GM18519 (cell line): ENCODE data around the gene ZBTB7C.

Experiments used
- ATAC-seq: cut with Tn5 transposase; IDR thresholded peaks from one replicate; pipeline ENCODE4 v1.9.1; 2021; ENCODE audit warnings: mild to moderate bottlenecking, moderate library complexity; ENCODE audit not compliant: unreplicated experiment, low FRiP score

Gene ZBTB7C

DNA sequence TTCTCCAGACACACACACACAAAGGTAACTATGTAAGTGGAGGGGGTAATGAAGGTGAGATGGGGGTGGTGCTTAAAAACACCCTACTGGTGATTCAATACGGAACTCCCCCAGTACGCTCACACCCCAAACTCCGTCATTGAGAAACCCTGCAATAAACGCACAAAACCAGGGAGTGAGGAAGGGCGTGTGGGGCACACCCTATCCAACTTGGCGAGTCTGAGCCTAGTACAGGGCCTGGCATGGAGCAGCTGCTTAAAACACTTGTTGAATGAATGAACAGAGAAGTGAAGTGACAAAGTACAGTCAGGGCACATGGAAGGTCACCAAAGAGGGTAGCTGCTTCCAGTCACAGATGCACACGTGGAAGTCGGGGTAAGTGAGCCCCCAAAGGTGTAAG, 331.9 kb downstream of the ZBTB7C start:
- no peak for ATAC-seq

DNA sequence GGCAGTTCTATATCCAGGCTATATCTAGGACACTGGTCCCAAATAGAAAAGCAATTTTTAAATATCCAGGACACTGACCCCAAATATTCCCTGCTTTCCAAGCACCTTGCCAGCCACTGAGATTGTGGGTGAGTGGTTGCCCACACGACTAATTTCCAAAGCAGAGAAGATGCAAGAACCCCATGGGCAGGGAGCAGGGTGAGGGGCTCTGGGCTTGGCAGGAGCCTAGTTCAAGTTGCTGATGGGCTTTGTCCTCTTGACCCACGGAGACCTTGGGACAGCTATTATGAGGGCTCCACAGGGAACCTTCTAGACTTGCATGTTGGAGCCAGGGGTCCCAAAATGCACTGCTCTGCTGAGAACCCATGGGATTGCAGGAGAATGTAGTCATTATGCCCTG, 332.7 kb downstream of the ZBTB7C start:
- no peak for ATAC-seq

DNA sequence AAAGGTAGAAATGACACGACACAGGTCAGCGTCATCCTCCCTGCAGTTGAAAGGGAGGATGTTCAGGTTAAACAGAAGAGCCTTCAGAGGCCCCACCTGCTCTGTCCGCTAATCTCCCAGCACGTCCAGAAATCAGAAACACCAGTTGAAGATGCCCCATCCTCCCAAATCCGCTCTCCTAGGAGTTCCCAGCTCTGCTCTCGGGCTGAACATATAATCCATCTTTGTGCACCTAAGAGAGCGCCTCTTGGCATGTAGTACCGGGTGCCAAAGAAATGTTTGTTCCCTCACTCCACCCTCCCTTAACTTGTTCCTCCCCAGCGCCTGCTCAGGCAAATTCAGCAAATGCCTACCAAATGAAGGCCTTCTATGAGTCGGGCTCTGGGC, 333.5 kb downstream of the ZBTB7C start:
- no peak for ATAC-seq

DNA sequence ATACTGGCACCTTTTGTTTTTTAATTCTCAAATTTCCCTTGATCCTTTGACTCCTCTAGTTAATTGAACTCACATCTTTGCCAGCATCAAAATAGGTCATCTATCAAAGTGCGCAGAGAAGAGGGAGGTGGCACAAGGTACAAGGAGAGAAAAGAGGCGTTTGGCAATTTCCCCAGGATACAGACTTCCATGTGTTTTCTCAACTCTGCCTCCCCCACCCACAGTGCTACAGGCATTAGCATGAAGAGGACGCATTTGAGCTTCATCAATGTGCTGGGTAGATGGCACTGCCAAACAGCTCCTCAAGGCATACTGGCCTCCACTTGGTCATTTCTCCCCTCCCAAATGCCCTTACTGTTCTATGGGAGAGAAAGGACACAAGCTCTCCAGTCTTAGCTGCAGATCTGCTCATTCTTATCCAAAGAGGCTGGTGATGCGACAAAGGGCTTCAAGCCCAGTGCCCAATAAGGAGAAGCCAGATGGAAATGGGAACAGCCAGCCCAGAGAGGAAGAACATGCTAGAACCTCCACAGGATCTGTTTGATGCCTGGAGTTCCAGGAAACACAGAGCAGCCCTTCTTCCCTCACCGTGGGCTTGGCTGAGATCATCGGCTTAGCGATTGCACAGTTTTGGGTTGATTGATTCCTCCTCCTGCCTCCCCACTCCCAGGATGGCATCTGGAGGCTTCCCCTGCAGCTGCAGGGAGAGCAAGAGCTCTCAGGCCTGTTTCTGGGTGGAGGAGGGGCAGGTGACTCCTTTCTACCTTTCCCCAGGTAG, 334.1 kb downstream of the ZBTB7C start:
- ATAC-seq = no peak

DNA sequence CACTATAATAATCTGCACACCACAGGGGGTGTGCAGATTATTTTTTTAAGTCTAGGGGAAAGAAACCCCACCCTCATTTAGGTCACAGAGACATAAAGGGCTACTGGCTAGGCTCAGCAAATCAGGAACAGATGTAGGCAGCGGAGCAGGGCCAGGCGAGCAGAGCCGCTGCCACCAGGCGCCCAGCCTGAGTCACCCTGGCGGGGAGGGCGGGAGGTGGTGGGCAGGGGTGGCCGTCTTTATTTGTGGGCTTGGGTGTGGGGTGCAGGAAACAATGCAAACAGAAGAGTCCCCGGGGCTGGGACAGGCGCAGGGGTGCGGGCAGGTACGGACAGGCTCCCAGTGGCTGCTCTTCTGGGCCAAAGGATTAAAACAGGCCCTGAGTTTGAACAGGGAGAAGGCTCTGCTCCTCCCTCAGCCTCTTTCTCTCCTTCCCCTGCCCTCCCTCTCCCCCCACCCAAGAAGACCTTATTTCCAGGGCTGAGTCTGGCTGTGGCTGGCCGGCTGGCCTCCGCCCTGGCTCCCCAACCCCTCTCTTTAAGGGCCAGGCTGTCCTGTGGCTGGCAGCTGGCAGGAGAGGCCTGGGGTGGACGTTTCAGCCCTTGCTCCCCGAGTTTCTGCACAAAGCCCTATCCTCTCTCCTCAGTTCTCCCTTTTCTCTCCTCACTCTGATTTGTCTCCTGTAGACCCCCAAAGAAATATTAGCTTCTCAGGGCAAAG, 335.8 kb downstream of the ZBTB7C start:
- ATAC-seq = no peak

DNA sequence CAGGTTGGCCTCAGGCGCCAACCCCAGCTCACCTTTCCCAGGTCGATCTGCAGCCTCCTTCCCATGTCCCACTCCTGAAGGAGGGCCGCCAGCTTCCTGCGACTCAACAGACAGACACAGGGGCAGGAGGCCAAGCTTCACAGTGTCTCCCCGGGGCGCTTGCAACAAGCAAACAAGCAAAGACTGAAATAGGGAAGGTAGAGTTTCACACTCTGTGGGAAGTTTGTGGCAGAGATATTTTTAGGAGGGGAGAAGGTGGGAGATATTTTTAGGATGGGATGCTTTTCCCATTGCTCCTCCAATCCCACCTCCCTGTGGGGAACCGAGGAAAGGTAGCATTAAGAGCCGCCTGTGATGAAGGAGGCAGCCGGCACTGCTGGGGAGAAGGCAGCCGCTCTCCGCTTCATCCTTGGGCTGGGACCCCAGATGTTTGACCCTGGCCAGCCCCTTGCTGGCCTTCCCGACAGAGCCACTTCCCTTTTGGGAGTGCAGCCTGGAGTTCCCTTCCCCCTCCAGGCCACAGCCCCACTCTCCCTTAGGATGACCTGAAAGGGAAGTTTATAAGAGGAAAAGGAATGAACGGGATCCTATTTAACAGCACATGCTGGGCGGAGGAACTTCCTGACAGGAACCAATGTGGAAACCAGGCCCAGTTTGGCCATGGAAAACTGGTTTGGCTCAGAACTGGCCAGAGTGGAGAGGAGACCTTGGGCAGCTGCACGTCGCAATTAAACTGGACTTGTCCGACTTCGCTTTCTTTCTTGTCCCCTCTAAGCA, 336.6 kb downstream of the ZBTB7C start:
- no peak for ATAC-seq

DNA sequence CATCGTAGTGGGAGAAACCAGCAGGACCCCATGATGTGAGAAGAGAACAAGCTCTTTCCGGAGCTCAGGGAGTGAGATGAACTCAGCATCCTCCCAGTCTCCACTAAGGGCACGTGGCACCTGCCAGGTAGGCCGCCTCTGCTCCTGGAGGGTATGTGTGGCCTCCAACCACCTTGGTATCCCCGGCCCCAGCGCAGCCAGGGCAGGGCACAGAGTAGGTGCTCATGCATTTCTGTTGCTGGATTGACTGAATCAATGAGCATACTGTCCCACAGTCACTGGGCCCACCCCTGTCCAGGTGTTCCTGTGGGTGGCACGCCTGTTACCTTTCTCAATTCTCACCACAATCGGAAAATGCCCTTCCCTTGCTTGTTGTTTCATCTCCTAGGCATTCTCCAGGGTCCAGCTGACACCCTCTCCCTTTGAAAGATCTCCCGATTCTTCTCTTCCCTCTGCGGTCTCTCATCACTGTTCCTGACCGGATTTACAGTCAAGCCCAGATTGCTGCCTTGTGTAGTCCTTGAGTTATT, 340.2 kb downstream of the ZBTB7C start:
- no peak for ATAC-seq

DNA sequence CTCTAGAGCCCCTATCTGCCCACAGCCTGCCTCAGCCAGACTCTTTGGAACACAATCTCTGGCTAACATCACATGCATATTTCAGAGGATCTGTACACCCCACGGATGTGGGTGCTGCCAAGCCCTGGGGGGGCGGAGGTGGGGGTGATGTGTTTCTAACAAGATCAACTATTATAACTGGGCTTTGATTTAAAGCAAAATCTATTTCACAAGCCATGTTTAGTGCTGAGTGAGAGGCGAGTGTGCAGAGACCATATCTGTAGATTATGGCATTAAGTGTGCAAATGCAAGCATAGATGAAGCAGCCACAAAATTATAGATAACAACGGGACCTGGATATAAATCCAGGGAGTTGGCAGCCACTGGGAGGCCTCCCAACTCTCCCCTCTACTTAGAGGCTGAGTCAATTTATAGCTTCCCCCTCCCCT, 342.9 kb downstream of the ZBTB7C start:
- no peak for ATAC-seq

DNA sequence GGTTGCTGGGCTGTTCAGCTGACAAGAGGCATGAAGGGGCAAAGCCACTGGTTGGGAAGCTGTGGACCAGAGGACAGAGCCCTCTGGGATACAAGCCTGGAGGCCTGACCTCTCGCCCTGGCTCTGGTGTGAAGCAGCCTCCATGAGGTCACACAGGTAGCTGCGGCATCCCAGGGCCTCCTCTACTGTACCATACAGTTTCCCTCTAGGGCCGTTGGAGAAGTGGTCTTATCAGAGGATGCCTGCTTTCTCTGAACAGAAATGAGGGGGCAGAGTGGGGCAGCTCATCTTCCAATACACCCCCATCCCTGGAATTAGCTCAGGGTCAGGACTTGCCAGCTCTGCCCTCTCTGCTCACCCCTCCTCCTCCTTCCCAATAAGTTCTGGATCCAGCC, 343.6 kb downstream of the ZBTB7C start:
- no peak for ATAC-seq

DNA sequence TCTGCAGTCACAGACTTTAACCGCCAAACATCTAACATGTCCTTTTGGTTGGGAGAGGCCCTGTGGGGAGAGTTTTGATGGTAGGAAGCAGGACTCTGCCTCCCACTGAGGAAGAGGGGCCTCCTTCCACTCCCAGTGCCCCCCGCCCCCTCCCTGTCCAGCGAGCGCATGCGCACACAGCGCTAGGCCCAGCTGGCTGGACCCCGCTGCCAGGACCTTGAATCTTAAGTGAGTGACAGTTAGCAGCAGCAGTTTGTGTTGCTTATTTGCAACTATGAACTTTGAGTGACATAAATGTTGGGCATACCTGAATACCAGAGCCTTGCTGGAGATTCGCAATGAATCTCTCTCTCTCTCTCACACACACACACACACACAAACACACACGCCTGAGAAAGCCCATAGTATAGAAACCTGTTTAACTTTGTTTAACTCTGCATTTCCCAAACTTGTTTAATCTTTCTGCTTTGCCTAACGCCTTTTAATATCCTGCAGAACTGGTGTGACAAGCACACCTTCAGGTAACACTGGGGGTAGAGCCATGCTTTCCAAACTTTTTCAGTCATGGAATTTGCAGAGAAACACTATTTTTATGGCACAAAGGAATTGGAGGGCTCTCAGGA, 344.1 kb downstream of the ZBTB7C start:
- no peak for ATAC-seq

DNA sequence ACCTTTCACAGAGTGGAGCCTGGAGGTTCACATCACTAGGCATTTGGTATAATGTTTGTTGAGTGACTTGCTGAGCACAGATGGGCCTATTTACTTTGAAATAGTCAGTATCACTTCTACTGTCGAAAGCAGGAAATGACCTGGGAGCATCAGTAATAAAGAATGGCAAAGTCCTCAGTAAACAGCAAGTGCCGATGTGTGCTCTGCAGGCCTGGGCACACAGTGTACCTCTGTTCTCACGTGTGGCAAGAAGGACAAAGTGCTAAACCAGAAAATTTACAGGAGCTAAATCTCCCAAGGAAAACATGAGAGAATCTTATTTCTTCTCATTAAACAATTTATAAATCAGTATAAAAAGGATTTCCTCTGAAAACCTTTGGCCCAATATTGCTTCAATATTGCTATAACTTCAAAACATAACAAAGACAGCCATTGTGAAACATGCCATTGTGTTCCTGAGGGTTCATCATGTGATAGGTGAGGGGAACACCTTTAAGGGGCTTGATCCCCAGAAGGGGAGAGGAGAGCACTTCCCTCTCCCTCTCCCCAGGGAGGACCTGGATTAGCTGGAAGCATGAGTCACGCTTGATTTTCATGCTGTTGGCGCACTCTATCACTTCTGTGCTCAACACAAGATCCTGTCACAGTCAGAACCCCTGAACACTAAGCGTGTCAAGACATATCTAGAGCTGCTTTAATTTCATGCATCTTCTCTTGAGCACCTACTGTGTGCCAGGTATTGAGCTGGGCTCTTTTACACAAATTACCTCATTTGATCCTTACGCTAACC, 347.2 kb downstream of the ZBTB7C start:
- ATAC-seq = no peak

DNA sequence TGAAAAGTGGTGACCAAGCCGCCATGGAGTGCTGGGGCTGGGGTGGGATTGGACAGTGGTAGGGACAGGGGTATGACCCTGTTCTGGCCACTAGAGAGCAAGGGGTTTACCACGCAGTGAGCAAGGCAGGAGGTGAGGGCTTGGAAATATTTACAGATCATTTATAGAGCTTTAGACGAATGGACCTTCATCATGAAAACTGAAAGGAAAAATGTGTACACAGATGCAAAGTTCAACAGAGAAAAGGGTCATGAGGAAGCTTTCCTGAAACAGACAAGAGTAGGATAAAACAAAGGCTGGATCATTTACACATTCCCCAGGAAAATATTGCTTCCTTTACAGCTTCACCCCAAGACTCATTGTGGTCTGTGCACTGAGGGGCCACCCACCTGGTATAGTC, 348.2 kb downstream of the ZBTB7C start:
- ATAC-seq = no peak

DNA sequence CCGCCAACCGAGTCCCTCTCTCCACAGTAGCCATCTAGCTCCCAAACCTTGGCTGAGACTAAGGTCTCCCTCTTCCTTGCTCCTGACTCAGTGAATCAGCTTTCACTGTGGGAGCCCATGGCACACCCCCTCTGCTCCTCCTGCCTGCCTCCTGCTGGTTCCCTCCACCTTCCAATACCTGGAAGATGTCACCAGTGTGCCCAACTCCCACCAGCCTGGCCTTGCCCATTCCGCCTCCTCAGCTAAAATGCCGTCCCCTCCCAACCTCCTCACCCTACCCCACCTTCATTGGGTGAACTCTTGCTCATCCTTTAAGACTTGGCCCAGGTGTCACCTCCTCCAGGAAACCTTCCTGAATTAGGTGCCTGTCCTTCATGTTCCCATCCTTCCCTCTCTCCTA, 348.8 kb downstream of the ZBTB7C start:
- ATAC-seq = no peak

DNA sequence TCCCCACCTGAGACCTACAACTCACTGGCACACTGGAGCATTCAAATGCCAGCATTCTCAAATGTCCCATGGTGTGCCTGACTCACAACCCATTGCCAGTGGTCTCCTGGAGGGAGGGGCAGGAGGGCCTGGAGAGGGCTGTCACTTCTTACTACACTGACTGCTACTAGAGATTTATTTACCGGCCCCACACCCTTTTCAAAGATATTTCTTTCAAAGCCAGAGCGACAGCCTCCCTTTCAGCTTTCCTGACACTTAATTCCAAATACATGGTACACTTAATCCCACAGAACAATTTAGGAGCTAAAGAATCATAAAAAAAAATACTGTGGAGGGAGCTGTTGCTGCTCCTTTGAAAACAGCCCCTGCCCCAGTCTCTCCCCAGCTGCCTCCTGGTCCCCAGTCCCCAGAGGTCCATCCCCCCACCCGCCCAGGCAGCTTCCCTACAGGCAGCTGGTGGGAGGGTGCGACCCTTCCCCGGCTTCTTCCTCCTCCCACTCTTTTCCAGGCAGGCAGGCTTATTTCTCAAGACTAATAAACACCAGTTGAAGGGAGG, 349.6 kb downstream of the ZBTB7C start:
- no peak for ATAC-seq

DNA sequence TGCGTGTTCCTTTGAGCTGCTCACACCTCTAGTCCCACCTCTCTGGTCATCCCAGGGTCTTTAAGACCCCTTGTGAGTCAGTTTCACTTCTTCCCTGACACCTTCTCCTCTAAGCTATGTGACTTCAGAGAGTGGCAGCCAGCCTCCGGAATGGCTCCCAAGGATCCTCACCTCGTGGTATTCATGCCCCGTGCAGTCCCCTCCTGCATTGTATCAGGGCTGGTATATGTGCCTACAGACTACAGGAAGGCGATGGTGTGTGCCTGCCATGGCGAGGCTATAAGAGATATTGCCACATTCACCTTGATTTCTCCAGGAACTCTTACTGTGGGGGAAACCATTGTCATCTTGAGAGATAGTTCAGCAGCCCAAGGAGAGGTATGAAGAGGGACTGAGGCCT, 350.7 kb downstream of the ZBTB7C start:
- no peak for ATAC-seq

DNA sequence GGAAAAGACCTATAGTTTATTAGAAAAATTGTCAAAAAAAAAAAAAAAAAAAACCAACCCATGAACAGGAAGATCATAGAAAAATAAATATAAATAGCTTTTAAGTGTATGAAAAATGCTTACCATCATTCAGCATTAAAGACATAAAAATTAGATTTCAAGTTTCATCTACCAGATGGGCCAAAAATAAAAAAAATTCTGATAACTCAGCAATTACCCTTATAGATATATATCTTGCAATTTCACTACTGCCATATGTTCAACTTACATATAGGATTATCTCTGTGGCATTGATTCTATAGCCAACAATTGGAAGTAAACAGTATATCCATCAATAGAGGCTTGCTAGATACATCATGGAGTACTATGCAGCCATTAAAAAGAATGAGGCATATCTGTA, 352.2 kb downstream of the ZBTB7C start:
- ATAC-seq = no peak

DNA sequence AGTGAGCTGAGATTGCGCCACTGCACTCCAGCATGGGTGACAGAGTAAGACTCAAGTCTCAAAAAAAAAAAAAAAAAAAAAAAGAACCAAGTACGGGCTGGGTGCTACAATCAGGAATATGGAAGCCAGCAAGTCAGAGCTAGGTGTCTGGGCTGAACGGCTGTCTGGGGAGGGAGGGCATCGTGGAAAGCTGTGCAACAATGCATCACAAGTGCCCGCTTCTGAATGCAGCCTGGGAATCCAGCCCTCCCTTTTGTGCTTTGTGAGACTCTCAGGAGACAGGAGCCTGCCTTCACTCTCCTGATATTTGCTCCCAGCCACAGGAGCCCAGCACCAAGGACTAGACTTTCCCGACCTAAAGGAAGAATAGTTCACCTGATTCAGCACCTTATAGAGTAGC, 353.8 kb downstream of the ZBTB7C start:
- ATAC-seq = no peak

DNA sequence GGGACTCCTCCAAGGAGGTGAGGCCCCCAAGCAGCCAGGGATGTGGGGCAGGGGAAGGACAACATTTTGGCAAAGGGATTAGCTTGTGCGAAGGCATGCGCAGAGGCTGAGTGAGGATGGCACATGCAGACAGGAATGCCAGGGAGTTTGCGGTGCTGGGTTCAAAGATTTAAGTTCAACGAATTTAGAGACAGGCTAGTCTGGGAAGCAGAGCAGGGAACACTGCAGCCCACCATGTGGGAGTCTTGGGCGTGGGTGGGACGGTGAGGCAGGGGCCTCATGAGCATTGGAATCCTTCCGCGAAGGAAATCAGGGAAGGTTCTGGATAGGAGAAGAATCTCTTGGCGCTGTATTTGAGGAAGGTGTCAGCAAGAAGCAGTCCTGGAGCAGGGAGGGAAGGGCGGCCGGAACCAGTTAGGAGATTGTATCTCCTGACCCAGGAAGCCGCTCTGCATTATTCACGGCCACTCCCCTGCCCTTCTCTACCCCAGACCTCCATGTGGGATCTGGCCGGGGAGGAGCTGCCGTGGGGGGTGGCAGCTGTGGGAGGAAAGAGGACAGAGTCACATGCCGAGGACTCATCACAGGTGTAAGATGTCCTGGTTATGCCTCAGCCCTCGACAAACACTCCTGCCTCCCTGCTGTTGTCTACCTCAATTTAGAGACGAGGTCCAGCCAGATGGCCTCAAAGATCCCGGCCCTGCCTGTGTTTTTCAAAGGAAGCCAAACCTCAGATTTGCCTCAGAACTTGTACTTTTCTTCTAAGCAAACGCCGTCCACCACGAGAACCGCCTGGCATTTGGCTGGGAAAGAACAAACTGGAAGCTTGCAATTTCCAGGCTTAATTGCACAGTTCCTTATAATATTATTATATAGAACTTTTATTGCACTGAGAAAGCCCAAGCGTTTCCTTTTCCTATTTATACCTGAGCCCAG, 355.0 kb downstream of the ZBTB7C start:
- ATAC-seq = no peak

DNA sequence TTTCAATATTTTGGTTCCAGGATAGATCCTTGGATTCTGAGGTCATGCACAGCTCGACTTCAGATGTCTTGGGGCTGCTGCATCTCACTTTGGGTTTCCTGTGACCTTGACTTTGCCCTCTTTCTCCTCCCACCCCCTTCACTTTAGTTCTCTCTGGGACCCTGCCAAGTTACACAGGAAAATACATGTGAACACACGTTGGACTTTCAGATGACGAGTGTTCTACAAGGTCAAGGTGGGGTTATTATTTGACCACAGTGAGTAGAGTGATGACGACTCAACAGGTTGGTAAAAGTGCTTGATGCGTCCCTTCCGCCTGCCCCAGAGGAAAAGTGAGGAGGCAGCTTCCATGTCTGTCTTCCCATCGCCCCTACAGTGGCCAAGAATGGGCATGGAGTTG, 356.3 kb downstream of the ZBTB7C start:
- ATAC-seq = no peak
